PFSK-1 (cell line): ENCODE measurements around the gene CTSL.

Experiments
- FOXP2 ChIP-seq: optimal IDR thresholded peaks from 2 replicates; pipeline ENCODE3; 2011; ENCODE audit warnings: borderline replicate concordance, control low read depth, inconsistent platforms; ENCODE audit not compliant: insufficient read depth; ENCODE audit errors: extremely low read length, extremely low read depth
- POLR2AphosphoS5 ChIP-seq: IDR thresholded peaks from 2 replicates; pipeline ENCODE4 v1.6.1; 2012; ENCODE audit warnings: low read depth, mild to moderate bottlenecking, control low read depth, low read length, moderate library complexity
- SIN3A ChIP-seq: IDR thresholded peaks from 2 replicates; pipeline ENCODE4 v1.6.1; 2012; ENCODE audit warnings: mild to moderate bottlenecking, low read length, moderate library complexity, borderline replicate concordance; ENCODE audit not compliant: insufficient read depth
- TAF1 ChIP-seq: IDR thresholded peaks from 2 replicates; pipeline ENCODE4 v1.6.1; 2012; ENCODE audit warnings: low read length, control low read depth, borderline replicate concordance; ENCODE audit not compliant: insufficient read depth
- TF ChIP-seq, protein P1 (sequence below), 2 experiments: IDR thresholded peaks; 2 replicates each; pipeline versions ENCODE4 v1.6.1 to v1.8.0; 2011 to 2012; ENCODE audit warnings: low read depth in 2 of 2, low read length in 2 of 2, control low read depth in 1 of 2, inconsistent platforms in 1 of 2, mild to moderate bottlenecking in 1 of 2, moderate library complexity in 1 of 2; ENCODE audit not compliant: insufficient read depth in 1 of 2

Gene CTSL

DNA sequence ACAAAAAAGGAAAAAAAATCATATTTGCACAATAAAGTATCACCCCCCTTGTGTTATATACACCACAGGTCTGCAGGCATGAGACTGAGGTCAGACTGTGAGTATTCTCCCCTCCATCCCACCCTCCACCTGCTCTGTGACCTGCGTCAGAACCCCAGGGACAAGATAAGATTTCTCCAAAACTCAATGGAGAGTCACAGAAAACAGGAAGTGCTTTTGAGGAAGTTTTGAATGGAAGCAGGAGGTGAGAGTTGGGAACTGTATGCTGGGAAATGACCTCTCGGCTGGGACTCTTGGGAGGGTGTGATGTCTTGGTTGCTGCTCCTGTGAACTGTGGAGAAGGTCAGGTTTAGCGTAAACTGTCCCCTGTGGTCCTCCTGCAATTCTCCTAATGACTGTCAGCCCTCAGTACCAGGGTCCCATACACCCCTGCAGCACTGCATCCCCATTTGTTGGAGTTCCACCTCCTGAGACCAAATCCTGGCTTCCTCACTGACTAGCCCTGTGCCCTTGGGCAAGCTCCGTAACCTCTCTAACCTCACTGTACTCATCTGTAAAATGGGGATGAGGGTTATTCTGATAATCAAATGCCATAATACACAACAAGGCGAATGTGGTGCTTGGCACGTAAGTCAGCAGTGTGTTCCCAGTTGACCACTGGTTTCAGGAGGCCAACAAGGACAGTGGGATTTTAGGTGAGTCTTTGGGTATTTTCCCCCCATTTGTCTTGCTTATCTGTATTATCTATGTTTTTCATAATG, 6.9 kb upstream of the CTSL start:
- TF ChIP-seq SIN3A (no peak), FOXP2 (no peak), TAF1 (no peak), POLR2AphosphoS5 (no peak)
- TF ChIP-seq, protein P1, sequence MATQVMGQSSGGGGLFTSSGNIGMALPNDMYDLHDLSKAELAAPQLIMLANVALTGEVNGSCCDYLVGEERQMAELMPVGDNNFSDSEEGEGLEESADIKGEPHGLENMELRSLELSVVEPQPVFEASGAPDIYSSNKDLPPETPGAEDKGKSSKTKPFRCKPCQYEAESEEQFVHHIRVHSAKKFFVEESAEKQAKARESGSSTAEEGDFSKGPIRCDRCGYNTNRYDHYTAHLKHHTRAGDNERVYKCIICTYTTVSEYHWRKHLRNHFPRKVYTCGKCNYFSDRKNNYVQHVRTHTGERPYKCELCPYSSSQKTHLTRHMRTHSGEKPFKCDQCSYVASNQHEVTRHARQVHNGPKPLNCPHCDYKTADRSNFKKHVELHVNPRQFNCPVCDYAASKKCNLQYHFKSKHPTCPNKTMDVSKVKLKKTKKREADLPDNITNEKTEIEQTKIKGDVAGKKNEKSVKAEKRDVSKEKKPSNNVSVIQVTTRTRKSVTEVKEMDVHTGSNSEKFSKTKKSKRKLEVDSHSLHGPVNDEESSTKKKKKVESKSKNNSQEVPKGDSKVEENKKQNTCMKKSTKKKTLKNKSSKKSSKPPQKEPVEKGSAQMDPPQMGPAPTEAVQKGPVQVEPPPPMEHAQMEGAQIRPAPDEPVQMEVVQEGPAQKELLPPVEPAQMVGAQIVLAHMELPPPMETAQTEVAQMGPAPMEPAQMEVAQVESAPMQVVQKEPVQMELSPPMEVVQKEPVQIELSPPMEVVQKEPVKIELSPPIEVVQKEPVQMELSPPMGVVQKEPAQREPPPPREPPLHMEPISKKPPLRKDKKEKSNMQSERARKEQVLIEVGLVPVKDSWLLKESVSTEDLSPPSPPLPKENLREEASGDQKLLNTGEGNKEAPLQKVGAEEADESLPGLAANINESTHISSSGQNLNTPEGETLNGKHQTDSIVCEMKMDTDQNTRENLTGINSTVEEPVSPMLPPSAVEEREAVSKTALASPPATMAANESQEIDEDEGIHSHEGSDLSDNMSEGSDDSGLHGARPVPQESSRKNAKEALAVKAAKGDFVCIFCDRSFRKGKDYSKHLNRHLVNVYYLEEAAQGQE (IDR thresholded peaks at IDR 0.05; ENCODE audit: insufficient read depth in 1 of 2, low read depth in 2 of 2, low read length in 2 of 2): no peak

DNA sequence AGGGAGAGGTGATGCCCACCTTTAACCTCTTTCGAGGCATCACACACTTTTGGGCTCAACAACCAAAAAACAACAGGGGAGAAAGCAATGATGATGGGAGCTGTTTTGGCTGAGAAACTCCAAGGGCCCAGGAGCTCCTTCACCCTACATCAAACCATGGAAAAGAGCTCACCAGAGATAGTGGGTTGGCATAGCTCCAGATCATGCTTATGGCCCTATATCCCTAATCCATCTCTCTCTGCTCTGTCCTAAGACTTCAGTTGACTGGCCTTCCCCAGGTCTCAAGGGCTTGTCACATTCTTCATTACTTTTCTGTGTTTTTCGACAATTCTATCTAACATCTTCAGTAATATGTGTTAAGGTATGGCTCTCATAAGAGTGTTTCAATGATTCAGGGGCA, 5.7 kb upstream of the CTSL start:
- no peak for TF ChIP-seq SIN3A

DNA sequence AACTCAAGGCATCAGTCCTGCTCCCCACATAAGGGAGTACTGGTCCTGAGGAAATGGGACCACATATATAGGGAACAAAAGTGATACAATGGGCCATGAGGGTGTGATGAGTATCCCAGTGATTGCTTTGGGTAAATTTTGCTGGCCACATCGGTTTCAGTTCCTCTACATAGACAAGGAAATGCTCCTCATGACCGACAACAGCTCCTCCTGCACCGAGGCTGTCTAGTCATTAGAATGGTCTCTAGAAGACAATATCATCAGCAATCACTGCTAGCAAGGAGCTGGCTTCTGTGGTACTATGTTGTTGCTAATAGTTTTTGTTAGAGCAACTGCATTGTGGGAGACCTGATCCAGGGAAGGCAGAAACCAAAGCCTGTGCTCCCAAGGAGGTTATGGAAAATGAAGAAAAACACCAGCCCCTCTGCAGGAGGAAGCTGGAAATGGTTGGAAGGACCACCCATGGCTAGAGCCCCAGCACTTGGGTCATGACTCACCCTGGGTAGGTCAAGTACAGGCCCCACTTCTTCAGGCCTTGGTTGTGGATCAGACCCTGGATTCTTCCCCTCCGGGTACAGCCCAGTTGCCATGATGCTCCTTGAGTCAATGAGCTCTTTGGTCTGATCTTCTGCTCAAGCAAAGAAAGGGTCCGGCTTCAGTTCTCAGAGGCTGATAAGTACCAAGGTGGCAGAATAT, 3.4 kb upstream of the CTSL start:
- no peak for TF ChIP-seq POLR2AphosphoS5
- TF ChIP-seq, protein P1 (IDR thresholded peaks at IDR 0.05; ENCODE audit: insufficient read depth in 1 of 2, low read depth in 2 of 2, low read length in 2 of 2): no peak
- TF ChIP-seq SIN3A: no peak
- no peak for TF ChIP-seq FOXP2
- TF ChIP-seq TAF1: no peak

DNA sequence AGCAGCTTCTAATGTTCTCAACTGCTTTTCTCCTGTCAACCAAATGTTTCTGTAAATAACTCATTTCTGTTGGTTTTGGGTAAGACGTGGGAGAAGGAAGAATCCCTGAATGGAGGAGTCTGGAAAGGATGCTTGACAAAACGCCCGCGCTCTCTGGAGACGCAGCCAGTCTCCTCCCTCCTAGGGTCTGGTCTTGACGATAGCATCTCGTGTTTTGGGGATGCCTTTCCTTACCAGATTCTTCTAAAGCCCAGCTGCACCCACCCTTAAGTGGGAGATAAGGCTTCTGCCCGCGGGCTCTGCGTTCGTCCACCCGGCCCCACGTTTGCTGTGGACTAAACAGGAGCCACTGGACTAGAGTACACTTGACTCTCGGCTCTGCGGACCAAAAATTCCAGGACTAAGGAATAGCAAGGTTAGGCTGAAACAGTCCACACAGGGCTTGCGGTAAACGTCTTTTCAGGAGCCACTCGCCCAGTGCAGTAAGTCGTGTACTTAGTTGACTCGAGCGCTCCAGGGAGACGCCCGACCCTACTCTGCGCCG, 491 bp upstream of the CTSL start:
- TF ChIP-seq, protein P1 (IDR thresholded peaks at IDR 0.05; ENCODE audit: insufficient read depth in 1 of 2, low read depth in 2 of 2, low read length in 2 of 2): no peak
- TF ChIP-seq FOXP2 (no peak), TAF1 (no peak), SIN3A (no peak), POLR2AphosphoS5 (no peak)

DNA sequence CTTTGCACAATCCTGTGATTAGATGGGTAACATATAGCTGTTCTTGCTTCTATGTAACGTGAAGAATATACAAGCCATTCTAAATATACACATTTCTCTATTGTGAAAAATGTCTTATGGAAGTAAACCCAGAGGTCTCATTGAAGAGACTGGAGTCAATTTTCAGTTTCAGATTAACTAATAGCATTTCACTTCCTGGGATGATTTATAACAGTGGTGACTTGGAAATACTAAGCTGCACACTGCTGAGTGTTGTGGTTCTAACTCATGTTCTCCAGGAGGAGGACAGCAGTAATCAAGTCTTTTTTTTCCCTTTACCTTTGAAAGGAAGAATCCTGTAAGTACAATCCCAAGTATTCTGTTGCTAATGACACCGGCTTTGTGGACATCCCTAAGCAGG, 3.3 kb downstream of the CTSL start:
- TF ChIP-seq, protein P1 (IDR thresholded peaks at IDR 0.05; ENCODE audit: insufficient read depth in 1 of 2, low read depth in 2 of 2, low read length in 2 of 2): no peak
- TF ChIP-seq SIN3A (no peak), POLR2AphosphoS5 (no peak), FOXP2 (no peak), TAF1 (no peak)
